Measurements from ENCODE around the gene GLB1L3.
"Not testable (repeated sequence)": the region's sequence is repeated elsewhere in the genome, so short reads cannot be mapped to it uniquely, and the experiment has no call there.

- TF ChIP-seq CTCF (IDR thresholded peaks at IDR 0.05; ENCODE audit: poor library complexity); EZH2phosphoT487 (IDR thresholded peaks at IDR 0.05; ENCODE audit: low read depth, severe bottlenecking, unreplicated experiment): not testable (repeated sequence)
These were observed 45.2 kb downstream of the GLB1L3 start for GRCh38 chr11:134321373-134321772.

All from hepatocyte (in vitro differentiated cells).